LNCaP clone FGC (cell line): ENCODE measurements around the gene ATIC.

Experiments used
- DNase-seq: peaks from one replicate; pipeline ENCODE4 v3.0.0-alpha.2; 2011; ENCODE audit warnings: low read depth
- H3K4me3 ChIP-seq: 2 replicates; pipeline ENCODE4 v1.5.1; 2011; ENCODE audit warnings: mild to moderate bottlenecking, low read depth, low read length, control low read depth
- CTCF ChIP-seq: IDR thresholded peaks from 2 replicates; pipeline ENCODE4 v1.5.1; 2012; ENCODE audit warnings: mild to moderate bottlenecking; ENCODE audit not compliant: control insufficient read depth, insufficient read depth; ENCODE audit errors: extremely low read depth

Gene ATIC

GRCh38 chr2:215354771-215355695 is 43.2 kb downstream of the ATIC start:
- TF ChIP-seq CTCF: no peak
- DNase-seq: no peak
- no peak overlapping the region for H3K4me3 ChIP-seq

GRCh38 chr2:215355801-215356200 is 43.9 kb downstream of the ATIC start:
- TF ChIP-seq CTCF: no peak
- DNase-seq: no peak
- no peak overlapping the region for H3K4me3 ChIP-seq

DNA sequence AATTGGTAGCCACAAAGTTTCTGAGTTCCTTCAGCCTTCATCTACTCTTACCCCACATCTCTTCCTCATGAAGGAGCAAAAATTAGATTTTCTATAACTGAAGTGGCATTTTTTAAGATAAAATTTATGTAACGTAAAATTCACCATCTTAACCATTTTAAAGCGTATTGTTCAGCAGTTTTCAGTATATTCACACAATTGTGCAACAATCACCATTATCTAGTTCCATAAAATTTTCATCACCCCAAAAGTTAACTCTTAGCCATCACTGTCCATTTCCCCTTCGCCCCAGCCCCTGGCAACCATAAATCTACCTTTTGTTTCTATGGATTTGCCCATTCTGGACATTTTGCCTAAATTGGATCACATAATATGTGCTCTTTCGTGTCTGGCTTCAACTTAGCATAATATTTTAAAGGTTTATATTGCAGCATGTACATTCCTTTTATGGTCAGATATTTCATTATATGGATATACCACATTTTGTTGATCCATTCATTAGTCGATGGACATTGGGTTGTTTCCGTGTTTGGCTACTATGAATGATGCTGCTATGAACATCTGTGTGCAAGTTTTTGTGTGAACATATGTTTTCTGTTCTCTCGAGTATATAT is 44.6 kb downstream of the ATIC start:
- no peak overlapping the region for H3K4me3 ChIP-seq
- no peak for DNase-seq
- TF ChIP-seq CTCF: no peak

GRCh38 chr2:215356948-215357461 is 45.1 kb downstream of the ATIC start:
- no peak overlapping the region for H3K4me3 ChIP-seq
- no peak for DNase-seq
- TF ChIP-seq CTCF: no peak

DNA sequence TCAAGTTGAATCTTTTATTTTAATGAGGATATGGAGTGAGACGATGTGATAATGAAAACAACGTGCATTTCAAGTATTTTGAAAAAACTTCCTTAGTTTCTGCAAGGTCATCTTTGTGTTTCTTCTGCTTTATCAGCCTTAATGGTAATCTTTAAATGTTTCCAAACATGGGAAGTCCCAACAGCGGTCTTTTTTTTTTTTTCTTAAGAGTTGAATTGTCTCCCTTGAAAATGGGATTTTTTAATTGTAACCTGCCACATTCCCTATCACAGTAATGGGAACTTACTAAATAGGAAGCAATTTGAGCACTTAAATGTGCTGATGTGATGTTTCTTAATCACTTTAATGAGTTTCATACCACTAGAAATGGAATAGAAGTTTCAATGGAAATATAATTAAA is 45.8 kb downstream of the ATIC start:
- no peak for TF ChIP-seq CTCF
- no peak for DNase-seq
- no peak overlapping the region for H3K4me3 ChIP-seq

GRCh38 chr2:215358312-215358845 is 46.5 kb downstream of the ATIC start:
- no peak for DNase-seq
- TF ChIP-seq CTCF: no peak
- no peak overlapping the region for H3K4me3 ChIP-seq
